Smooth muscle cell (in vitro differentiated cells): ENCODE data around the gene PLXNA3. TPM values are rescaled to one million over a fixed set of nuclear protein-coding genes. Genes with fewer than 3 reads are reported as not detected.
A peak's percentile ranks its signal among the peaks of the same experiment; 100 is the strongest.

Experiments used
- DNase-seq: peaks from one replicate; lab custom pipeline; 2025; ENCODE audit not compliant: unreplicated experiment; lab: John Stamatoyannopoulos, UW
- H2AFZ ChIP-seq: fragments of 200-600 bp; sonication (generic); 2 replicates; pipeline ENCODE4 v1.6.0; 2016; ENCODE audit warnings: antibody characterized with exemption, low read depth, mild to moderate bottlenecking
- H3F3A ChIP-seq: fragments of 200-600 bp; sonication (generic); 2 replicates; pipeline ENCODE4 v1.6.0; 2017; ENCODE audit warnings: antibody characterized with exemption, low read depth
- H3K27ac ChIP-seq: fragments of 200-600 bp; sonication (generic); 2 replicates; pipeline ENCODE4 v1.5.1; 2016; ENCODE audit warnings: low read depth, mild to moderate bottlenecking
- H3K27me3 ChIP-seq: fragments of 200-600 bp; sonication (generic); 2 replicates; pipeline ENCODE4 v1.6.1; 2016; ENCODE audit warnings: low read depth, mild to moderate bottlenecking
- H3K36me3 ChIP-seq: fragments of 200-600 bp; sonication (generic); 2 replicates; pipeline ENCODE4 v1.5.1; 2016; ENCODE audit warnings: low read depth
- H3K4me1 ChIP-seq: fragments of 200-600 bp; sonication (generic); 2 replicates; pipeline ENCODE4 v1.5.1; 2016; ENCODE audit warnings: low read depth
- H3K4me2 ChIP-seq: fragments of 200-600 bp; sonication (generic); 2 replicates; pipeline ENCODE4 v1.6.0; 2016; ENCODE audit warnings: mild to moderate bottlenecking
- H3K4me3 ChIP-seq: fragments of 200-600 bp; sonication (generic); 2 replicates; pipeline ENCODE4 v1.5.1; 2016; ENCODE audit warnings: mild to moderate bottlenecking
- H3K79me2 ChIP-seq: fragments of 200-600 bp; sonication (generic); 2 replicates; pipeline ENCODE4 v1.6.0; 2016; ENCODE audit warnings: low read depth, mild to moderate bottlenecking
- H3K9ac ChIP-seq: fragments of 200-600 bp; sonication (generic); 2 replicates; pipeline ENCODE4 v1.6.0; 2016; ENCODE audit warnings: low read depth
- H3K9me3 ChIP-seq: fragments of 200-600 bp; sonication (generic); replicated peaks from 2 replicates; pipeline ENCODE4 v1.5.1; 2016; ENCODE audit warnings: low read depth
- H4K20me1 ChIP-seq: fragments of 200-600 bp; sonication (generic); 2 replicates; pipeline ENCODE4 v1.6.0; 2016; ENCODE audit warnings: low read depth
- WGBS: methylation state at CpG from one replicate; pipeline ENCODE4 v1.1.7; 2016; ENCODE audit warnings: low lambda C conversion rate; 5-methylcytosine and 5-hydroxymethylcytosine counted together
- polyA plus RNA-seq: library from polyadenylated mRNA; unstranded; fragments of >200 nt; fragmentation: Nextera tagmentation; extraction: Ambion mirVana; gene quantifications from 2 replicates; pipeline ENCODE4 v1.2.1, GENCODE V29; 2016
- total RNA-seq: library from RNA; depleted of rRNA; stranded (reverse); fragments of >200 nt; gene quantifications from 2 replicates; pipeline ENCODE4 v1.2.3, GENCODE V29; 2014
- TF ChIP-seq, protein P1 (sequence below): fragments of 200-600 bp; sonication (generic); IDR thresholded peaks from 2 replicates; pipeline ENCODE4 v1.5.1; 2017; ENCODE audit warnings: borderline replicate concordance, mild to moderate bottlenecking, antibody characterized with exemption; ENCODE audit not compliant: insufficient read depth, poor library complexity, severe bottlenecking

The PLXNA3 gene
- total and polyA plus RNA-seq, 2 experiments from 2014 or later: 33.6 to 38.2 TPM

DNA sequence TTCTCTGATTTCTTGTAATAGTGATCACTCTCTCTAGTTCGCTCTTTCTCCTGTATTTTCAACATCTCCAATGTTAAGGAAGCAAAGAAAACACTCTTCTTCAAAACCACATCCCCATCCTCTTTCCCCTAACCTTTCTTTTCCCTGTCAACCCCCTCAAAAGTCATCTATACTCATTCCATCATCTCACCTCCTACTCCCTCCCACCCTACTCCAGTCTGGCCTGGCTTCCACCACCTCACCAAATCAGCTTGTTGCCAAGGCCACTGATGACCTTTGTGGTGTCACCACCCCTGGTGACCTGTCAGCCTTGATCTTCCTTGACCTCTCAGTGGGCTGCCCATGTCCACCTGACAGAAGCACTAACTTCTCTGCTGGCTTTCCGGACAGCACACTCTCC lies 55.6 kb downstream of the PLXNA3 start:
- no peak overlapping the region for H3K27ac ChIP-seq
- H3K4me1 ChIP-seq: peaks cover 4% of the 10 kb centered on the region
- H3K36me3 ChIP-seq: no peaks in the 10 kb centered on the region
- no peaks in the 10 kb centered on the region for H3F3A ChIP-seq
- no peak overlapping the region for H3K9ac ChIP-seq
- DNase-seq: no peak
- H2AFZ ChIP-seq: no peak overlapping the region
- no peaks in the 10 kb centered on the region for H3K27me3 ChIP-seq
- TF ChIP-seq, protein P1, sequence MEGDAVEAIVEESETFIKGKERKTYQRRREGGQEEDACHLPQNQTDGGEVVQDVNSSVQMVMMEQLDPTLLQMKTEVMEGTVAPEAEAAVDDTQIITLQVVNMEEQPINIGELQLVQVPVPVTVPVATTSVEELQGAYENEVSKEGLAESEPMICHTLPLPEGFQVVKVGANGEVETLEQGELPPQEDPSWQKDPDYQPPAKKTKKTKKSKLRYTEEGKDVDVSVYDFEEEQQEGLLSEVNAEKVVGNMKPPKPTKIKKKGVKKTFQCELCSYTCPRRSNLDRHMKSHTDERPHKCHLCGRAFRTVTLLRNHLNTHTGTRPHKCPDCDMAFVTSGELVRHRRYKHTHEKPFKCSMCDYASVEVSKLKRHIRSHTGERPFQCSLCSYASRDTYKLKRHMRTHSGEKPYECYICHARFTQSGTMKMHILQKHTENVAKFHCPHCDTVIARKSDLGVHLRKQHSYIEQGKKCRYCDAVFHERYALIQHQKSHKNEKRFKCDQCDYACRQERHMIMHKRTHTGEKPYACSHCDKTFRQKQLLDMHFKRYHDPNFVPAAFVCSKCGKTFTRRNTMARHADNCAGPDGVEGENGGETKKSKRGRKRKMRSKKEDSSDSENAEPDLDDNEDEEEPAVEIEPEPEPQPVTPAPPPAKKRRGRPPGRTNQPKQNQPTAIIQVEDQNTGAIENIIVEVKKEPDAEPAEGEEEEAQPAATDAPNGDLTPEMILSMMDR: no peak
- H3K4me2 ChIP-seq: no peak overlapping the region
- peaks cover 7% of the 10 kb centered on the region for H3K79me2 ChIP-seq
- no peak overlapping the region for H3K4me3 ChIP-seq
- 81% methylated on average over 2 of the region's 2 CpGs for WGBS
- no peaks in the 10 kb centered on the region for H4K20me1 ChIP-seq
- H3K9me3 ChIP-seq: no peaks in the 10 kb centered on the region

DNA sequence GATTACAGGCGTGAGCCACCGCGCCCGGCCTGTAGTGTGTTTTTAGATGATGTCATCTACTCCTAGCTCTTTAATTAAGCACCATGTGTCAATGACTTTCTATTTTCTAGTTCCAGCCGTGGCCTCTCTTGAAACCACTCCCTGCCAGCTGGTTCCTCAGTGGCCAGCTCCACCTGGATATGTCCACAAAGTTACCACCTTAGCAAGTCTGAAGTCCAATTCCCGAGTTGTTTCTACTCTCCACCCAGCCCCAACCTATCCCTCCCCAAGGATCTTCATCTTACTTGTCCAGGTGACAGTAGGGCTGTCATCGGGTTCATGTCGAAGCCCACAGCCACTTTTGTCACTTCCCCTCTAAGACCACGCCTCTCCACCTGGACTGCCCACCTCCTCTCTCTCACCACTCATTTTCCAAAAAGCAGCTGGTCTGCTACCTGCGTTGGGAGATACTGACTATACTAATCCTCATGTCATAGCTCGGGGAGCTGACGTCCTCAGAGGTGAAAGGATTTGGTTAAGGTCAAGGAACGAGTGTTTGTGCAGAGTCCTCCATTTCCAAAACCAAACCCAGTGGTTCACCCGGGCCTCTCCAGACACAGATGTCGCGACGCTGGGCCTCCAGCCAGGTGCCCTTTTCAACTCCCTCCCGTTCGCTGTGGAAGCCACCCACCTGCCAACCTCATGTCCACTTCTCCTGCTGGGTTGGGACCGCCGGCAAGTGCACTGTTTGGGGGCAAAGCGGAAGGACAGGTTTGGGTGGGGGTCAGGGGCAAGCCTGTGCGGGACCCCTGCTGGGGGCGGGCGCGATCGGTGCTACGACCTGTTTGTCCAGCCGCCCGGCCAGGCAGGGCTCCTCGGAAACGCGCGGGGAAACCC lies 57.2 kb downstream of the PLXNA3 start:
- DNase-seq: no peak
- no peak overlapping the region for H2AFZ ChIP-seq

DNA sequence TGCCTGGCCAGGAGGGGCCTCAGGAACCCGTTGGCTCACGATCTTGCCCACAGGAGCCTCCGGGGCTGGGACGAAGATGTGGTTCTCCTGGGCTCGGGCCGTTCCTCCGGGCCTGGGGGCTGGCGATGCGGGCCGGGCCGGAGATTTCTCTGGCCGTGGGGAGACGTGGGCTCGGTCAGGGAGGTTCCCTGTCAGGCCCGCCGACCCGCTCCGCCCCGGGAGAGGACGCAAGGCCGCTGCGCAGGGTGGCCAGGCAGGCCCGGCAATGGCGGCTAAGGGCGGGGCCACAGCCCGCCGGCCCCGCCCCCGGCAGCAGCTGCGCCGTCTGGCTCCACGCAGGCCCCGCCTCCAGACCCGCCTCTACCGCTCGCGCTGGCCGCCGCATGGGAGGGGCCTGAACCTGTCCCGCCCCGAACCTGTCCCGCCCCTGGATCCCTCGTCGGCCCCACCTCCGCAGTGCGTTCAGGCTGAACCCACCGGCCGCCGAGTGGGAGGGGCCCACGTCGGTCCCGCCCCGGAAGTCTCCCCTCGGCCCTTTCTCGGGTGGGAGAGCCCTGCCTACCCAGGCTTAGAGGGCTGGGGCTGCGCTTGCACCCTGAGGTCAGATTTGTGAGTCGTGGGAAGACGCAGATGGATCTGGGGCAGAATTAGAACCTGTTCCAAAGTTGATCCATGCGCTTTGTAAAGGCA lies 58.0 kb downstream of the PLXNA3 start, which contains the start of gene FAM3A:
FAM3A (minus strand) TSS at position 267 of the 690 bp plus-strand sequence. CDS start 460 bp downstream, outside the sequence.
- 47% methylated on average over 23 of the region's 59 CpGs for WGBS
- Histone ChIP-seq H2AFZ (no peak within 1 kb of the TSS), H3F3A (no peaks in the 10 kb centered on the region), H3K4me1 (peaks cover 4% of the 10 kb centered on the region), H4K20me1 (no peaks in the 10 kb centered on the region), H3K27me3 (no peaks in the 10 kb centered on the region), H3K9me3 (no peaks in the 10 kb centered on the region), H3K27ac (peak within 1 kb of the TSS; percentile 83), H3K9ac (peak within 1 kb of the TSS; percentile 74), H3K79me2 (peaks cover 7% of the 10 kb centered on the region), H3K4me3 (peak within 1 kb of the TSS; percentile 67), H3K4me2 (peak within 1 kb of the TSS; percentile 91), H3K36me3 (no peaks in the 10 kb centered on the region)
- DNase-seq: peak; percentile 66
- TF ChIP-seq, protein P1: no peak

More for the DNA sequence above, 57.2 kb downstream of the PLXNA3 start:
- Histone ChIP-seq H3K4me1 (peaks cover 4% of the 10 kb centered on the region), H3K4me3 (peak overlapping the region; percentile 67), H4K20me1 (no peaks in the 10 kb centered on the region), H3K27ac (peak overlapping the region; percentile 83), H3F3A (no peaks in the 10 kb centered on the region), H3K9ac (peak overlapping the region; percentile 74), H3K36me3 (no peaks in the 10 kb centered on the region), H3K79me2 (peaks cover 7% of the 10 kb centered on the region), H3K4me2 (peak overlapping the region; percentile 91), H3K27me3 (no peaks in the 10 kb centered on the region), H3K9me3 (no peaks in the 10 kb centered on the region)
- WGBS: 64% methylated on average over 21 of the region's 34 CpGs
- TF ChIP-seq, protein P1: no peak
